ENCODE results near the gene LARGE1. TPM values are rescaled to one million over a fixed set of nuclear protein-coding genes. Genes with fewer than 3 reads are reported as not detected.

The LARGE1 gene
- total RNA-seq, 4 donors from 2014 or later = 78.1 to 156 (median 104) TPM

GRCh38 chr22:33865996-33866395, 54.3 kb downstream of the LARGE1 start:
- H3K4me3 ChIP-seq = no peak overlapping the region
- H3K9me3 ChIP-seq = no peaks in the 10 kb centered on the region
- H3K36me3 ChIP-seq = no peaks in the 10 kb centered on the region
- peaks cover 0 to 12% (median 2%) of the 10 kb centered on the region in 4 donors for H3K4me1 ChIP-seq
- H3K27ac ChIP-seq = peak overlapping the region in 2 of 4 donors; percentile 0 to 92
- TF ChIP-seq POLR2A (IDR thresholded peaks at IDR 0.05) (no peak), CTCF (IDR thresholded peaks at IDR 0.05) (no peak)
- no peak for DNase-seq
- H3K27me3 ChIP-seq = no peaks in the 10 kb centered on the region

- H3K4me1 ChIP-seq = peaks cover 0 to 12% (median 2%) of the 10 kb centered on the region in 4 donors
- no peak for DNase-seq
- TF ChIP-seq CTCF (IDR thresholded peaks at IDR 0.05) (no peak), POLR2A (IDR thresholded peaks at IDR 0.05) (no peak)
- no peaks in the 10 kb centered on the region for H3K27me3 ChIP-seq
- peak overlapping the region in 1 of 4 donors; percentile 40 for H3K27ac ChIP-seq
- no peaks in the 10 kb centered on the region for H3K9me3 ChIP-seq
- no peak overlapping the region for H3K4me3 ChIP-seq
- no peaks in the 10 kb centered on the region for H3K36me3 ChIP-seq
Measured at GRCh38 chr22:33865248-33865647, 55.0 kb downstream of the LARGE1 start.

- Histone ChIP-seq H3K27ac (peak overlapping the region in 2 of 4 donors; percentile 14 to 40), H3K4me3 (no peak overlapping the region), H3K36me3 (no peaks in the 10 kb centered on the region), H3K4me1 (peaks cover 0 to 12% (median 2%) of the 10 kb centered on the region in 4 donors), H3K27me3 (no peaks in the 10 kb centered on the region), H3K9me3 (no peaks in the 10 kb centered on the region)
- DNase-seq = no peak
- no peak for TF ChIP-seq POLR2A (IDR thresholded peaks at IDR 0.05)
- no peak for TF ChIP-seq CTCF (IDR thresholded peaks at IDR 0.05)
Measured at GRCh38 chr22:33864723-33865130, 55.5 kb downstream of the LARGE1 start.

GRCh38 chr22:33861216-33861875, 58.9 kb downstream of the LARGE1 start:
- Histone ChIP-seq H3K4me1 (peaks cover 0 to 4% (median 1%) of the 10 kb centered on the region in 4 donors), H3K27me3 (no peaks in the 10 kb centered on the region), H3K27ac (no peak overlapping the region), H3K9me3 (no peaks in the 10 kb centered on the region), H3K36me3 (no peaks in the 10 kb centered on the region), H3K4me3 (no peak overlapping the region)
- TF ChIP-seq CTCF (IDR thresholded peaks at IDR 0.05) (no peak), POLR2A (IDR thresholded peaks at IDR 0.05) (no peak)
- no peak for DNase-seq

- H3K9me3 ChIP-seq = no peaks in the 10 kb centered on the region
- no peak overlapping the region for H3K4me3 ChIP-seq
- H3K4me1 ChIP-seq = no peaks in the 10 kb centered on the region
- H3K36me3 ChIP-seq = no peaks in the 10 kb centered on the region
- no peak for DNase-seq
- H3K27me3 ChIP-seq = no peaks in the 10 kb centered on the region
- H3K27ac ChIP-seq = no peak overlapping the region
- TF ChIP-seq POLR2A (IDR thresholded peaks at IDR 0.05) (no peak), CTCF (IDR thresholded peaks at IDR 0.05) (no peak)
Measured at GRCh38 chr22:33860386-33860785, 59.9 kb downstream of the LARGE1 start.

Measured in Peyer's patch (tissue), 4 donors.